ENCODE measurements around the gene SASH1. TPM values are rescaled to one million over a fixed set of nuclear protein-coding genes. Genes with fewer than 3 reads are reported as not detected.

Gene SASH1
- total RNA-seq, 1 experiment from 2014 or later = 42.0 TPM

GRCh38 chr6:148298683-148299082 is 44.0 kb upstream of the SASH1 start:
- H3K36me3 ChIP-seq (ENCODE audit: control insufficient read depth, insufficient read depth, low read length) = no peaks in the 10 kb centered on the region
- ChIA-PET POLR2A (no interaction called here), CTCF (no interaction called here)
- Mint-ChIP-seq H3K4me3 (ENCODE audit: unreplicated experiment) (no peak overlapping the region), H3K9me3 (ENCODE audit: unreplicated experiment) (no peaks in the 10 kb centered on the region), H3K27me3 (ENCODE audit: insufficient read depth, unreplicated experiment) (no peaks in the 10 kb centered on the region), H3K27ac (ENCODE audit: unreplicated experiment) (no peak overlapping the region), H3K36me3 (ENCODE audit: insufficient read depth, unreplicated experiment) (no peaks in the 10 kb centered on the region), H3K4me1 (ENCODE audit: low read depth, unreplicated experiment) (no peaks in the 10 kb centered on the region)
- no peak overlapping the region for H3K4me3 ChIP-seq (ENCODE audit: low read depth, low read length)
- H3K4me1 ChIP-seq = no peaks in the 10 kb centered on the region
- TF ChIP-seq CTCF (IDR thresholded peaks at IDR 0.05; ENCODE audit: insufficient read depth in 1 of 2, low read depth in 1 of 2, low read length in 1 of 2, severe bottlenecking in 1 of 2, unreplicated experiment in 1 of 2) = no peak
- intact Hi-C loops (cut with micrococcal nuclease; ENCODE audit: unreplicated experiment) = no loop called here
- no peaks in the 10 kb centered on the region for H3K9me3 ChIP-seq
- DNase-seq = no peak
- H3K27me3 ChIP-seq (replicated peaks; ENCODE audit: control insufficient read depth, insufficient read depth, low read length) = no peaks in the 10 kb centered on the region
- no TSS peak for BruUV-seq (replicated peaks)

GRCh38 chr6:148303616-148304015 is 39.0 kb upstream of the SASH1 start:
- Histone ChIP-seq H3K4me3 (ENCODE audit: low read depth, low read length) (no peak overlapping the region), H3K36me3 (ENCODE audit: control insufficient read depth, insufficient read depth, low read length) (no peaks in the 10 kb centered on the region), H3K4me1 (peaks cover 21% of the 10 kb centered on the region), H3K9me3 (no peaks in the 10 kb centered on the region), H3K27me3 (replicated peaks; ENCODE audit: control insufficient read depth, insufficient read depth, low read length) (no peaks in the 10 kb centered on the region)
- no peaks in the 10 kb centered on the region for H3K27me3 Mint-ChIP-seq (ENCODE audit: insufficient read depth, unreplicated experiment)
- H3K36me3 Mint-ChIP-seq (ENCODE audit: insufficient read depth, unreplicated experiment) = no peaks in the 10 kb centered on the region
- ChIA-PET POLR2A (no interaction called here), CTCF (no interaction called here)
- no TSS peak for BruUV-seq (replicated peaks)
- no peaks in the 10 kb centered on the region for H3K9me3 Mint-ChIP-seq (ENCODE audit: unreplicated experiment)
- intact Hi-C loops (cut with micrococcal nuclease; ENCODE audit: unreplicated experiment) = no loop called here
- DNase-seq = no peak
- no peak overlapping the region for H3K27ac Mint-ChIP-seq (ENCODE audit: unreplicated experiment)
- H3K4me1 Mint-ChIP-seq (ENCODE audit: low read depth, unreplicated experiment) = peaks cover 13% of the 10 kb centered on the region
- TF ChIP-seq CTCF (IDR thresholded peaks at IDR 0.05; ENCODE audit: insufficient read depth in 1 of 2, low read depth in 1 of 2, low read length in 1 of 2, severe bottlenecking in 1 of 2, unreplicated experiment in 1 of 2) = no peak
- H3K4me3 Mint-ChIP-seq (ENCODE audit: unreplicated experiment) = no peak overlapping the region

DNA sequence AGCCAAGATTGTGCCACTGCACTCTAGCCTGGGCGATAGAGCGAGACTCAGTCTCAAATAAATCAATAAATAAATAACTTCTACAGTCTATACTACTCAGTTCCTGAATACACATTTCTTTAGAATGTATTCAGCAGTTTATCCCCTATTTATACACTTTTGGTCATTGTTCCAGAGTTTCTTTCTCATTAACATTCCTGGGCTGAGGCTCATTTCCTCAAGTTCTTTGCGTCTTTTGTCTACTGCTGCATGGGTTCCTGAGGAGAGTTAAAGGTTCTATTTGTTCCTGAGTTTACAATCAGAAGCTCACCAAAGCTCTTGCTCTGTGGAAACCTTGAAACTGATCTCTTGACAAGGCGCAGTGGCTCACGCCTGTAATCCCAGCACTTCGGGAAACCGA is 37.7 kb upstream of the SASH1 start:
- Mint-ChIP-seq H3K27ac (ENCODE audit: unreplicated experiment) (no peak overlapping the region), H3K27me3 (ENCODE audit: insufficient read depth, unreplicated experiment) (no peaks in the 10 kb centered on the region), H3K36me3 (ENCODE audit: insufficient read depth, unreplicated experiment) (no peaks in the 10 kb centered on the region), H3K4me1 (ENCODE audit: low read depth, unreplicated experiment) (peaks cover 19% of the 10 kb centered on the region), H3K9me3 (ENCODE audit: unreplicated experiment) (no peaks in the 10 kb centered on the region), H3K4me3 (ENCODE audit: unreplicated experiment) (no peak overlapping the region)
- no peaks in the 10 kb centered on the region for H3K9me3 ChIP-seq
- intact Hi-C loops (cut with micrococcal nuclease; ENCODE audit: unreplicated experiment) = no loop called here
- no peaks in the 10 kb centered on the region for H3K27me3 ChIP-seq (replicated peaks; ENCODE audit: control insufficient read depth, insufficient read depth, low read length)
- no peak for TF ChIP-seq CTCF (IDR thresholded peaks at IDR 0.05; ENCODE audit: insufficient read depth in 1 of 2, low read depth in 1 of 2, low read length in 1 of 2, severe bottlenecking in 1 of 2, unreplicated experiment in 1 of 2)
- DNase-seq = no peak
- no peak overlapping the region for H3K4me3 ChIP-seq (ENCODE audit: low read depth, low read length)
- peaks cover 27% of the 10 kb centered on the region for H3K4me1 ChIP-seq
- ChIA-PET CTCF (no interaction called here), POLR2A (no interaction called here)
- no TSS peak for BruUV-seq (replicated peaks)
- no peaks in the 10 kb centered on the region for H3K36me3 ChIP-seq (ENCODE audit: control insufficient read depth, insufficient read depth, low read length)
